8988T (cell line): ENCODE measurements around the gene ATG16L1.

ENCODE experiments used
- DNase-seq: peaks from one replicate; pipeline ENCODE4 v3.0.0; 2011

Gene ATG16L1

DNA sequence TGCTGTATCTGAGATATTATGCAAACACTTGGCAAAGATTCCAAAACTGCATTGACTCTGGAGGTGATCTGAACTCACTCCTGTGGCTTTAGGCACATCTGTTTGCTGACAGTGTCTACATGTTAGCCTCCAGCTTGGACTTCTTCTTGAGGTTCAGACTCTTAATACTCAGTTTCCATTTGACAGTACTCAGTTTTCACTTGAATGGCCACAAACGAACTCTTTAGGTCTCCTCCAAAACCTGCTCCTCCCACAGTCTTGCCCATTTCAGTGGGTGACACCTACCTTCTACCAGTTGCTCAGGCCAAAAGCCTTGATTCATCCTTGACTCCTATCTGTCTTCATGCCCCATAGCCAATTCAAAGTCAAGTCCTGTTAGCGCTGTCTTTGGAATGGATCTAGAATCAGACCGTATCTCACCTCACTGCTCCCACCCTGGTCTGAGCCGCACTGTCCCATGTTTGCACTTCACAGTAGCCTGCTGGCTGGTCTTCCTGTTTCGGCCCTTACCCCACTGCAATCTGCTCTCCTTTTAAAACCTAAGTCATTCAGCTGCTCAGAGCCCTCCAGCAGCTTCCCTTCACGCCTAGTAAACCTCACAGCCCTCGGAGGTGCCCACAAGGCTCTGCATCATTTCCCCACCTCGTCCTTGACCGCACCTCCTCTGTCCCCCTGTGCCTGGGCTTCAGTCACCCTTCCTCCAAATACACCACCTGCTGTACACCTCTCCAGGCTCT, 10.5 kb downstream of the ATG16L1 start:
- no peak for DNase-seq

GRCh38 chr2:233262562-233262961, 11.1 kb downstream of the ATG16L1 start:
- DNase-seq, result no peak

- no peak for DNase-seq
Observed at GRCh38 chr2:233263045-233263570, 11.6 kb downstream of the ATG16L1 start.

DNA sequence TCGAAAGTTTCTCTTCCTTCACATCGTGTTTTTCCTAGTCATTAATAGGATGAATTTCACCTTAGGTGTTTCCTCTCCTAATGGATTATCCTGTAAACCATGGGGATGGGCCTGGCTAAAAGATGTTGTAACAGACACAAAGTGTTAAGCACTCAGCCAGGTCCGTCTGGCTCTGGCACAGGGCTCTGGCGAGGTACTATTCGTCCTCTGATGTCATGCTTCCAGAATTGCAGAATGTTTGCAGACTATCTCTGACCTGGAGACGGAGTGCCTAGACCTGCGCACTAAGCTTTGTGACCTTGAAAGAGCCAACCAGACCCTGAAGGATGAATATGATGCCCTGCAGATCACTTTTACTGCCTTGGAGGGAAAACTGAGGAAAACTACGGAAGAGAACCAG, 13.2 kb downstream of the ATG16L1 start:
- no peak for DNase-seq

DNA sequence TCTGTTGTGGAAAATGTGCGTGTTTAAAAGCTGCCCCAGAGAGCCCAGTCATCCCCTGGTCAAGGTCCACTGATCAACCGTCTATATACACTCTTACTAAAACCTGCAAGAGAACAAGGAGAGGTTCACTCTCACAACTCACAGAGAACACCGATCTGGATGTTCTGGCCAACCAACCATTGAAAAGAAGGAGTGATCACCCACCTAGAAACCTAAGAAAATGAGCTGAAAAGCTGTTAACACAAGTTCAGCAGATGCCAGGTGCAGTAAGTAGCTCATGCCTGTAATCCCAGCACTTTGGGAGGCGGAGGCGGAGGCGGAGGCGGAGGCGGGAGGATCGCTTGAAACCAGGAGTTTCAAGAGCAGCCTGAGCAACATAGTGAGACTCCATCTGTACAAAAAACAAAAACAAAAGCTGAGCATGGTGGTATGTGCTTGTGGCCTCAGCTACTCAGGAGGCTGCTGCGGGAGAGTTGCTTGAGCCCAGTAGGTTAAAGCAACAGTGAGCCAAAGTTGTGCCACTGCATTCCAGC, 14.5 kb downstream of the ATG16L1 start:
- no peak for DNase-seq

DNA sequence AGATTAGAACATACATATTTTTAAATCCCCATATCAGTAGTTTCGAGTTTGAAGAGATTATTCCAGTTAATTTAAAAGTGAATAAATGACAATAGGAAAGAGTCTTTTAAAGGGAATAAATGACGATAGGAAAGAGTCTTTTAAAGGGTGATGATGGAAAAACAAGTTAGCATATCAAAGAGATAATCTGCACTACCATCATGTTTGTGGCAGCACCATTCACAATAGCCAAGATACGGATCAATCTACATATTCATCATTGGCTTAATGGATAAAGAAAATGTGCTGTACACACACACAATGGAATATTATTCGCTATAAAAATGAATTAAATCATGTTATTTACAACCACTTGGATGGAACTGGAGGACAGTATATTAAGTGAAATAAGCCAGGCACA, 15.0 kb downstream of the ATG16L1 start:
- no peak for DNase-seq

GRCh38 chr2:233267516-233268245, 16.2 kb downstream of the ATG16L1 start:
- no peak for DNase-seq

DNA sequence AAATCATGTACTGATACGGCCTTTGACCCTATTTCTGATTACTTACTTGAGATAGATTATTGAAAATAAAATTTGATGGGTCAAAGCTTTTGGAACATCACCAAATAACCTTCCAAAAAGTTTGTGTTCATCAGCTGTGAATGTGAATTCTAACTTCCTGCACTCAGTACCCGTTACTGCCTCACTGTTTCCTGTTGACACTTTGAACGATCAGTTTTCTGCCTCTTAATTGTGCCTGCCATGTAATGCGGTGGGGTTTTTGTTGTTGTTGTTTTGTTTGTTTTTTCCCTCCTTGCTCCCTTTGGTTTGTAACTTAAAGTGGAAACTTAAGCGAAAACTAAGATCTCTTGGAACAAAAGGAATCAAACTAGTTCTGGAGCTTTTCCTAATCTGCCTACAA, 18.9 kb downstream of the ATG16L1 start:
- no peak for DNase-seq

- no peak for DNase-seq
Observed at GRCh38 chr2:233270951-233271350, 19.5 kb downstream of the ATG16L1 start.

- DNase-seq, result no peak
Observed at GRCh38 chr2:233271693-233272092, 20.2 kb downstream of the ATG16L1 start.

- DNase-seq, result no peak
Observed at GRCh38 chr2:233273120-233273519, 21.6 kb downstream of the ATG16L1 start.

DNA sequence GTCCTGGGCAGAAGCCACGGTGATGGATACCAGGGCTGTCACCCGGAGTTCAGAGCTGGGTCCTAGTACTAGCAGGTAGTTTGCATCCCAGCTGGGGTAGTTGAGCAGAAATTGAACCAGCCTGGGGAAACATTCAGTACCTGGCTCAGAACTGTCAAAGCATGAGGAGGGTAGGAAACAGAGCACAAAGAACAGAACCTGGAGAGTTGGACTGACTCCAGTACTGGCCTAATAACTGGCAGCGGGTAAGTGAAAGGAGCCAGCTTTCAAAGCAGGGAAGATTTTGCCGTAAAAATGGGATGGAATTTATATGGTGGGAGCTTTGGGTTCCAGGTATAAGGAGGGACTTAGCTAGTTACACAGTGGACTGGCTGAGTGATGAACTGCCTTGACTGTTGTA, 23.8 kb downstream of the ATG16L1 start:
- no peak for DNase-seq

DNA sequence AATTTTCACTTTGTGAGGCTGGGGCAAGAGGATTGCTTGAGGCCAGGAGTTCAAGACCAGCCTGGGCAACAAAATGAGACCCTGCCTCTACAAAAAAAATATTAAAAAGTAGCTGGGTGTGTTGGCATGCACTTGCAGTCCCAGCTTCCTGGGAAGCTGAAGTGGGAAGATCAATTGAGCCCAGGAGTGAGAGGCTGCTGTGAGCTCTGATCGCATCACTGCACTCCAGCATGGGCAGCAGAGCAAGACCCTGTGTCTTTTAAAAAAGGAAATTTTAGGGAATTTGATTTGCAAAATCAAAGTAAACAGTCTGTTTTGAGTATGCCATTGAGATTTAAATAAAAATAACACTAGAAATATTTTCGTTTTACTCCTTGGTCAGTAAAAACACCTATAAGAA, 27.4 kb downstream of the ATG16L1 start:
- no peak for DNase-seq

- no peak for DNase-seq
Observed at GRCh38 chr2:233280114-233280693, 28.7 kb downstream of the ATG16L1 start.

DNA sequence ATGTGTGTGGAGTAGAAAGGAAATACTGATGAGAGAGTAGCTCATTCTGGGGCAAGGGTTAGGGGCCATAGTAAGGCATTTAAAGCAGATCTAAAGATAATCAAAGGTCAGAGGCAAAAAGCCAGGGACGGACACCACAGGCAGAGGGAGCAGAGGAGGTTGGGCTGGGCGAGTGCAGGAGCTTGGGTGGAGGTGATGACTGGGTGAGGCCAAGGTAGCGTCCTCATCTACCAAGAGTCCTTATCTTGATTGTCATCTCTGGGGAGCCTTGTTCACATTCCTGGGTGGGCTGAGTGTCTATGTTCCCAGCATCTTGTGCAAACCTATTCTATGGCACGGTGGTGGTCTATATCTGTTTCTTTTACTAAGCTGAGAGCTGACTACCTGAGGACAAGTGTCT, 30.1 kb downstream of the ATG16L1 start:
- no peak for DNase-seq

- no peak for DNase-seq
Observed at GRCh38 chr2:233281992-233282603, 30.6 kb downstream of the ATG16L1 start.

- DNase-seq, result no peak
Observed at GRCh38 chr2:233285921-233286320, 34.4 kb downstream of the ATG16L1 start.

DNA sequence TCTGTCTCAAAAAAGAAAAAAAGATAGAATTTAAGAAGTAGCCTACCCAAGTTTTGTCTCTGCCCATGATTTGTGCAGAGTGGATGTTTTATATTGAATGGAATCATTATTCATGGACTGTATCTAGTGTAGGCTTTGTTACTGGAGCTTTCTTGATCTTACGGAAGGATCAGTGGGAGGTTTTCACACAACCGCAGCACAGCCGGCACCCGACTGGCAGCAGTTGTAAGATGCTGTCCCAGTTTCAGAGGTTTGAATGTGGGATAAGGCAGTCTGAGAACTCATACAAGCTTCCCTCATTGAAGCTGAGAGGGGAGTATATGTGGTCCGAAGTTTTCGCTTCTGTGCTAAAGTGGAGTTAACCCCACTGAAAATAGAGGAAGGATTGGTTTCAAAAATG, 36.4 kb downstream of the ATG16L1 start:
- DNase-seq, result no peak

DNA sequence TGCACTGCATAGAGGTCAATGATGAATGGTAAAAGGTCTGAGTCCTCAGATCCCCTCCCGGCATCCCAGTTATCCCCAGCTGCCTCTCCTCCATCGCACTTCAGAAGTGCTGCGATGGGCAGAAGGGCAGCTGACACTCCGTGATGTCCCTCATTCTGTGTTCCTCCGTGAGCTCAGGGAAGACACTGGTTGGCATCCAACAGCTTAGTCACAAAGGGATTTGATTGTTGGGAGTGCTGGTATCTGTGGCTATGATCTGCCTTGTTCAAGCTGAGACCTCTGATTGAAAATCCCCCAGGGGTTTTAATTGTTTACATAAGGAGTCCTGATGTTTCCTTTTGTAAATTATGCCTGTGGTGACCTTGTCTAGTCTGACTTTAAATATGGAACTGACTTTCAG, 37.2 kb downstream of the ATG16L1 start:
- no peak for DNase-seq

DNA sequence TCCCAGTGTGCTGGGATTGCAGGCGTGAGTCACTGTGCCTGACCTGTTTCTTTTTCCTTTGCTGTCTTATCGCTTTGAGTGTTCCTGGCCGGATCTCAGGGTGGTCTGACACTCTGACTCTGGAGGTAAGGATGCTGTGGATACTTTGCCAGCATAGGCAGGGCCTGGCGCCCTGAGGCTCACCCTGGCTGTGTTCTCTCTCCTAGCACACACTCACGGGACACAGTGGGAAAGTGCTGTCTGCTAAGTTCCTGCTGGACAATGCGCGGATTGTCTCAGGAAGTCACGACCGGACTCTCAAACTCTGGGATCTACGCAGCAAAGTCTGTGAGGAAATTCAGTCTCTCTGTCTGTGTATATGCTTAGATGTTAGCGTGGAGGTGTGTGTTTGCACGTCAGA, 38.2 kb downstream of the ATG16L1 start:
- no peak for DNase-seq

DNA sequence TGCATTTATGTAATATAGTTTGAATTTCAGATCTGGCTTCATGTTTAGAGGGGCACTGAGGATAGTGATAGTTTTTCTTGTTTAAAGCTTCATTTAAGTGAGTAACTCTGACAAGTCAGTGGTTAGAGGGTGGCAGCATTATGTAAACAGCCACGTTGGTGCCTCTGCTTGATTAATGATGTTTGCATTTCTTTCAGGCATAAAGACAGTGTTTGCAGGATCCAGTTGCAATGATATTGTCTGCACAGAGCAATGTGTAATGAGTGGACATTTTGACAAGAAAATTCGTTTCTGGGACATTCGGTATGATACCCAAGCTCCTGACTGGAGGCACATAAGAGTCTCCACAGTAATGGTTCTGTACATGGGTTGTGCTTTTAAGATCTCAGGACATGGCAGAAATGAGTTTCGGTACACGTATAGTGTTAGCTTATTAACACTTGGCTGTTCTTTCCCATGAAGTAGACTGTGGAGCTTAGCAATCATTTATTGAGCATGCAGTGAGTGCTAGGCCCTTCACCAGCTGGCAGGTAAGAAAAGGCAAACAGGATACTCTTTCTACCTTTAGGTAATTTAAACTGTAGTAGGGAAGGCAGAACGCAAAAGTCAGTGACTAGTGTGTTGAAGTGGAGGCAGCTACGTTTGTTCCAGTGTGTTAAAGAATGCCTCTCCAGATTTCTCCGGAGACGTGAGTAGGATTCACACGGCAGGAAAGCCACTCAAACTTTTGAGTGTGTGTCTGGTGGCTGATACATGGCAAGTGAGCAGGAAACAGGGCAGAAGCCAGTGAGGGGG, 38.8 kb downstream of the ATG16L1 start:
- no peak for DNase-seq

GRCh38 chr2:233295891-233296290, 44.4 kb downstream of the ATG16L1 start:
- DNase-seq, result no peak
